SKM-1 treated with dmso at 0.1 percent for 144 hours (cell line): ENCODE measurements around the gene ZSCAN30.

Source experiments
- DNase-seq: peaks from one replicate; lab custom pipeline; 2025; ENCODE audit not compliant: unreplicated experiment; lab: John Stamatoyannopoulos, UW

Gene ZSCAN30

GRCh38 chr18:35290094-35290735 is at the start of gene ZSCAN30:
Gene ZSCAN30, minus strand, starts transcription at chr18:35290229. Its CDS starts 25,877 bp downstream, at chr18:35264352.
- peak; percentile 94 for DNase-seq

- no peak for DNase-seq
Observed at GRCh38 chr18:35337286-35337685, 47.3 kb upstream of the ZSCAN30 start.

DNA sequence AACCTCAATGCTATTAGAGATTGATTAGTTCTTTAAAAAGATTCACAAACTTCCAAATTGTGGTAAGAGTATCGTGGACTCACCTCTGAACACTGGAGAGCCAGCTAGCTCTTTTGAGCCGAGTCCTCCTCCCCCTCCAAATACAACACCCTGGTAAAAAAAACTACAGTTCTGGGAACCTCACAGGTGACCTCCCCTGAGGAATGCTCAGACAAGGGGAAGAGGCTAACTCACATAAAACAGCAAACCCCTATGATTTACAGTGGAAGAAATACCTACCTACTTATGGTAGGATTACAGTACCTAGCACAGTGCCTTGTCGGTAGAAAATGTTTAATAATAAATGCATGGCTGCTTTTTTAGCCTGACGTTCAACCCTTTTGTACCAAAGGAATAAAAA is 45.8 kb upstream of the ZSCAN30 start:
- DNase-seq: no peak

- no peak for DNase-seq
Observed at GRCh38 chr18:35334821-35335220, 44.8 kb upstream of the ZSCAN30 start.

- no peak for DNase-seq
Observed at GRCh38 chr18:35334212-35334611, 44.2 kb upstream of the ZSCAN30 start.

DNA sequence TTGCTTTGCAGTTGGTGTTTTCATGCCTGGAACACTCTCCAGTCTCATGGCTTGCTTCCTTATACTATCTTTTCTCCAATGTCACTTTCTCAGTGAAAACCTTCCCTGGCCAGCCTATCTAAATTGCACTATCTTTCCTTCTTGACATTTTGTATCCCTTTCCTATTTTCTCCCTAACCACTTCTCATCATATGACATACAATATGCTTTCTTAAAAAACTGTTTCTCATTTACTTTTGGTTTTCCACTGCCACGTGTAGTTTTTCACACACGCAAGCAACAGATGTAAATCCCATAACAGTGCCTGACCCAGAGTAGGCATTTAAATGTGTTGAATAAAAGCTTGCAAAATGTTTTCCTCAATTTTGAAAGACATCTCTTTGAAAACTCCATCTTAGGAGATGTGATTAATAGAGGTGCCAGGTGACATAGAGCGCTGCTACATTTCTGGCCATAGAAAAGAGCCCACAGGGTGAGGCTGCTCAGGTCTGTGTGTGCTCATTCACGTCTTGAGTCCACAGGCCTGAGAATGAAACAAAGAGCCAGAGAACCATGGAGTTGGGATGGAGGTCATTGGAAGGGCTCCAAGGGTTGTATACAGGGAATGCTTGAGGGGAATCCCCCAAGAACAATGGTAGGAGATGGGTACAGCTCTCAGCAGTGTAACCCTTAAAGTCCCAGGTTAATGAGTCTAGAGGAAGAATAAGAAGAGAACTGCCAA is 41.5 kb upstream of the ZSCAN30 start:
- DNase-seq: no peak

GRCh38 chr18:35328868-35329267 is 38.8 kb upstream of the ZSCAN30 start:
- DNase-seq: no peak

DNA sequence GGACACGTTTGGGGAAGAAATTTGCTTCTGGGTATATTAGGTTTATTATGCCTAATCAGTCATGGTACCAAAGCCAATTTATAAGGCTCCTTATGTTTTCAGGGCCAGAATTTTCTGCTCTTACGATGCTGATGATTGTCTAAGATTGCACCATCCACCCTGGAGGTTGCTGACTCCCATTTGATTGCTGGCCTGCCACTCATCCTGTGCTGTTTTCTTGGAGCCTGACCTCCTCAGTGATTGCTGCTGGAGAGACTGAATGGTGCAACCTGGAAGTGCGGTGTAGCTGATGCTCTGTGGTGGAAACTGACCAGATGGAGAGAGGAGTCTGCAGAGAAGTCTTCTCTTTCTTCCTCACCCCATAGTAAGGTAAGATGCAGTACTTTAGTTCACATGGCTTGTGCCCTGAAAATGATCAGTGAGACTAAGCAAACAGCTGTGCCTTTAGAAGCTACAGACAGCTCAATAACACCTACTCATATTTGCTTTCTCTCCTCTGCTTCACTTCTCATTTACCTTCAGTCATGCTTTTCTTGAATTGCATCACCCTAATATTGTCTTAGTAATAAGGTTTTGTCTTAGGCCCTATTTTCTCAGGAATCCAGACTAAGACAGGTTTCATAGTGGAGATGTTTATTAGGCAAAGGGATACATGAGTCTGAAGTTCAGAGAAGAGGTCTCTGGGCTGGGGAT is 36.8 kb upstream of the ZSCAN30 start:
- DNase-seq: no peak

GRCh38 chr18:35324926-35325655 is 35.1 kb upstream of the ZSCAN30 start:
- DNase-seq: no peak

DNA sequence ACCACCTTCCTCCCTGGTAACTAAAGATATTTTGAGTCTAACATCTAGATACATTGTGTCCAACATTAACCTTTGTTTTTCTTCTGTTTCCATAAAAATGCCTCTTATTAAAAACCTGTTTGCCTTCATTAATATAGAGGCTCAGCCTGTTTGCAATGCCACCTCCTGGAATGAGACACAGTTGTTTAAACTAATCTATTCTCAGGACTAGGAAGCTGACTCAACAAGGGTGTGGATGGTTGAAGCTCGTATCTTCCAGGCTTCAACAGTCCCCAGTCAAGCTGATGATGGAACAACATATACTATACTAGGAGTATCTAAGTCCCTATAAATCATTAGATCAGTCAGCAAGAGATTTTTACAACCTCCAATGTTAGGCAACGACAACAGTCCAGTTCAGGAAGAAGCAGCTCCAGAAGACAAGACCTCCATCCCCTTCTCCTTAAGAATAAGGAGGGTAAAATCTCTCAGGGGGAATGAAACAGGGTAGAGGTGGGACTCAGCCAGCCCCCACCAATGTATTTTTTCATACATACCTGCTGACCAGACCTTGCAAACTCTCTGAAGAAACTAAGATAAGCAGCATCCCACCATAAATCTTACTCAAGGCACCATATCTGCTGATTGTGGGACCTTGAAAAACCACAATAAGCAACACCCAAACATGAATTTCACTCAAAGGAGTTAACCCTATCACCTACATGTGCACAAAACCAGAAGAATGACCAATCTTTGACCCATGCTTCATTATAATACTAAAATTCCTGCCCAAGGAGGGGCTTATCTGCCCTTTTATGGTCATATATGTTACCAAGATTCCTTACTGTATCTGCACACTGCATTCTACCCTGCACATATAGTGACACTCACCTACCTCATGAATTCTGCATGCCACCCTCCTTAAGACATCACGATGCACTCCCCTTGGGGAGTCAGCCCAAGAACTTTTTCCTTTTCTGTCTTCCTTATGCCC is 32.7 kb upstream of the ZSCAN30 start:
- DNase-seq: no peak

GRCh38 chr18:35311496-35311895 is 21.5 kb upstream of the ZSCAN30 start:
- DNase-seq: no peak

DNA sequence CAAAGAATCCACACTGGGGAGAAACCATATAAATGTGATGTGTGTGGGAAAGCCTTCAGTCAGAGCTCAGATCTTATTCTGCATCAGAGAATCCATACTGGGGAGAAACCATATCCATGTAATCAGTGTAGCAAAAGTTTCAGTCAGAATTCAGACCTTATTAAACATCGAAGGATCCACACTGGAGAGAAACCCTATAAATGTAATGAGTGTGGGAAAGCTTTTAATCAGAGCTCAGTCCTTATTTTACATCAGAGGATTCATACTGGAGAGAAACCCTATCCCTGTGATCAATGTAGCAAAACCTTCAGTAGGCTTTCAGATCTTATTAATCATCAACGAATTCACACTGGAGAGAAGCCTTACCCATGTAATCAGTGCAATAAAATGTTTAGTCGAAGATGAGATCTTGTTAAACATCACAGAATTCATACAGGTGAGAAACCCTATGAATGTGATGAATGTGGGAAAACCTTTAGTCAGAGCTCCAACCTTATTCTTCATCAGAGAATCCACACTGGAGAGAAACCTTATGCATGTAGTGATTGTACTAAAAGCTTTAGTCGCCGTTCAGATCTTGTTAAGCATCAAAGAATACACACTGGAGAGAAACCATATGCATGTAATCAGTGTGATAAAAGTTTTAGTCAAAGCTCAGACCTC is 16.7 kb upstream of the ZSCAN30 start:
- no peak for DNase-seq

- DNase-seq: no peak
Observed at GRCh38 chr18:35303610-35304009, 13.6 kb upstream of the ZSCAN30 start.

GRCh38 chr18:35296060-35296459 is 6.0 kb upstream of the ZSCAN30 start:
- DNase-seq: no peak

DNA sequence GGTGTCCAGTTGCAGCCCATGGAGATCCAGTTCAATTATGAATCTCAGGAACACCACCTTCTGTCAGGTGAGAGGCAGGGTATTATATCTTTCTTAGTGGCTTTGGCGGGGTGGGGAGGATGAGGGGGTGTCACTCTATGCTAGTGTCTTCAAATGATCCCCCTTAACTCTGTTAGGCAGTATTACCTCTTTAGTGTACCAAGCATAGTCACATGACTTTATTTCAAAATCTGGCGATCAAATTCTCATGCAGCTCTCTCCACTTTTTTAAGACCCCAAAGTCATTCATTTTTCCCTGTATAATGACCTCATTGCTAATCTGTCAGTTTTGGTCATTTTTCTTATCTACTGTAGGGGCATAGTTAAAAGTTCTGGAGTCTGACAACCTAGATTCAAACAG is 1.1 kb upstream of the ZSCAN30 start:
- no peak for DNase-seq

- DNase-seq: no peak
Observed at GRCh38 chr18:35289727-35290093, 319 bp downstream of the ZSCAN30 start.

DNA sequence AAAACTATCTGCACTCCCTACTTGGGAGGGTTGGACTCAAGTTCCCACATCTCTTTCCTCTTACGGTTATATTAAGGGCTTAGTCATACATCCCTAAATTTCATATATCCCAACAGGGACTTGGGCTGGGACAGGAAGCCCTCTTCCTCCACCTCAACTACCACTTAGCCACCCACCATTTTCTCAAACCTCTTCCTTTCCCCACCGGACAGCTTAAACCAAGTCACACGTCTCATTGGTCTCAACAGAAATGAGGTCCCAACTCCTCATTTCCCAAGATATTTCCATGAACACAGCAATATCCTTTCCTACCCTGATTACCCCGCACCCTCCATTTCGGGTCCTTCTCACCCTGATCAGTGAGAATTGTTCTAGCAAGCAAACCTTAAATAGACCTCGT is 736 bp downstream of the ZSCAN30 start:
- DNase-seq: no peak

- DNase-seq: no peak
Observed at GRCh38 chr18:35284841-35285240, 5.2 kb downstream of the ZSCAN30 start.

DNA sequence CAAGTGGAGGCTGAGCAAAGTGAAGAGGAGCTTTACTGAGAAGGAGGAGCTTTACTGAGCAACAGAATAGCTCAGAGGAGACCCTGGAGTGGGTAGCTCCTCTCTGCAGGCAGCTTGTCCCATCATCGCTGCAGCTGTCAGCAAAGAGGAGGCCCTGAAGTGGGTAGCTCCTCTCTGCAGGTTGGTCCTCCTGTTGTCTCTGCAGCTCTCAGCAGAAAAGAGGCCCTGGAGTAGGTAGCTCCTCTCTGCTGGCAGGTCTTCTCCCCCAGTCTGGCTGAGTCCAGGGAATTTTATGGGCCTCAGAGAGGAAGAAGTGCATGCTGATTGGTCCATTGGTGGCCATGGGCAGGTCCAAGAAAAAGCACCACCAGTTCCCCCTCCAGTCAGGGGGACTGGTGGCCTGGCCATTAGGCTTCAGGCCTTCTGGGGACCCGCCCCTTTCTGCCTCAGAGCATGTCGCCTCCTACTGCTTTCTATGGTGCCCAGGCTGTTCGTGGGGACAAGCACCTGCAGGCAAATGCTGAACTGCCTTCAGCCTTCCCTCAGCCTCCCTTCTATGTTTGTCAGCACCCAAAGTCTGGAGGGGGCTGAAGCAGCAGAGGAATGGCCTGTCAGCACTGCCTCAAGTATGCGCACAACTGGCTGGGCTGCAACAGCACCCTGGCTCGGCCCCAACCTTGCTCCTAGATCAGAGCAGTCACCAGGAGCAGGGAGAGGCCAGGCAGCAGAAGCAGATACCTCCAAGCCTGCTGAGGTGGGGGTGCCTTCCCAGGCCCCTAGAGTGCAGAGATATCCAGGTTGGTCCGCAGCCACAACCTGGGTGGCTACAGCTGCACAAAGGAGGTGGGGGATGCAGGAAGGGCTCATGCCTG is 5.9 kb downstream of the ZSCAN30 start:
- DNase-seq: no peak
